ENCODE data around the gene ARL4C.

The ARL4C gene, protein sequence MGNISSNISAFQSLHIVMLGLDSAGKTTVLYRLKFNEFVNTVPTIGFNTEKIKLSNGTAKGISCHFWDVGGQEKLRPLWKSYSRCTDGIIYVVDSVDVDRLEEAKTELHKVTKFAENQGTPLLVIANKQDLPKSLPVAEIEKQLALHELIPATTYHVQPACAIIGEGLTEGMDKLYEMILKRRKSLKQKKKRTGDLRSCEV

DNA sequence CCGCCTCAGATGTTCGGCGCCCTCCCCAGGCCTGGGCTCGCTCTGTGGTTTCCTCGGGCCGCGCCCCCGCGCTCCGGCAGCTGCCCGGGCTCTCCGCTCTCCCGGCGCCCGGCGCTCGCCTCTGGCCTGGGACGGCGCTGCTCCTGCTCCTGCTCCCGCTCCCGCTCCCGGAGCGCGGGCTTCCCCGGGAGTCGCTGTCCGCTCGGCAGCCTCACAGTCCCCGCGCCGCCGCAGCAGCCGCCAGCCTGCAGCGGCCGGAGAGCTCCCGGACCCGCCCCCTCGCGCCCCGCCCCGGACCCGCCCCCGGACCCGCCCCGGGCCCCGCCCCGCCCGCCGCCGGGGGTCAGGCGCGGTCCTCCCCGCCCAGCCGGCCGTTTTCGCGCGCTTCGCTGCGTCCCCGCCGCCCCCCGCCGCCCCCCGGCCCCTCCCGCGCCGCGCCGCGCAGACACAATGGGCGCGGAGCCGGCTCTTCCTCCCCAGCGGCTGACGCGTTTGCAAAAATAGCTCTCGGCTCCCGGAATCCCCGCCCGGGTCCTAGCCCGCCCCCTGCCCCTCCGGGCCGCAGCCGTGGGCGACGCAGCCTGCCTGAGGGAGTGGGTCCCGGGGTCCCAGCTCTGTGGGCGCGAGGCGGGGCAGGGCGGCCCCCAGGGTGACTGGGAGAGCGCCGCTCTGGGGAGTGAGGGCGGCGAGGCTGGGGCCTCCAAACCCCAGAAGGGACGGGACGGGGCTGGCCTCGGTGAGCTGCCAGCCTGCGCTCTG lies at the start of gene ARL4C:
Gene ARL4C, minus strand, starts transcription at position 247 of the 759 bp plus-strand sequence. CDS start 495 bp downstream, outside the sequence.
- in situ Hi-C loops (cut with HindIII; ENCODE audit: low sequenced_read_pairs): no loop called here
- H3K4me3 ChIP-seq (ENCODE audit: low read depth, low read length): peak within 1 kb of the TSS; percentile 96
- no peak for DNase-seq (ENCODE audit: low read depth)
- TF ChIP-seq, protein P1, sequence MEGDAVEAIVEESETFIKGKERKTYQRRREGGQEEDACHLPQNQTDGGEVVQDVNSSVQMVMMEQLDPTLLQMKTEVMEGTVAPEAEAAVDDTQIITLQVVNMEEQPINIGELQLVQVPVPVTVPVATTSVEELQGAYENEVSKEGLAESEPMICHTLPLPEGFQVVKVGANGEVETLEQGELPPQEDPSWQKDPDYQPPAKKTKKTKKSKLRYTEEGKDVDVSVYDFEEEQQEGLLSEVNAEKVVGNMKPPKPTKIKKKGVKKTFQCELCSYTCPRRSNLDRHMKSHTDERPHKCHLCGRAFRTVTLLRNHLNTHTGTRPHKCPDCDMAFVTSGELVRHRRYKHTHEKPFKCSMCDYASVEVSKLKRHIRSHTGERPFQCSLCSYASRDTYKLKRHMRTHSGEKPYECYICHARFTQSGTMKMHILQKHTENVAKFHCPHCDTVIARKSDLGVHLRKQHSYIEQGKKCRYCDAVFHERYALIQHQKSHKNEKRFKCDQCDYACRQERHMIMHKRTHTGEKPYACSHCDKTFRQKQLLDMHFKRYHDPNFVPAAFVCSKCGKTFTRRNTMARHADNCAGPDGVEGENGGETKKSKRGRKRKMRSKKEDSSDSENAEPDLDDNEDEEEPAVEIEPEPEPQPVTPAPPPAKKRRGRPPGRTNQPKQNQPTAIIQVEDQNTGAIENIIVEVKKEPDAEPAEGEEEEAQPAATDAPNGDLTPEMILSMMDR (IDR thresholded peaks at IDR 0.05; ENCODE audit: low read depth, low read length, missing control alignments): no peak

DNA sequence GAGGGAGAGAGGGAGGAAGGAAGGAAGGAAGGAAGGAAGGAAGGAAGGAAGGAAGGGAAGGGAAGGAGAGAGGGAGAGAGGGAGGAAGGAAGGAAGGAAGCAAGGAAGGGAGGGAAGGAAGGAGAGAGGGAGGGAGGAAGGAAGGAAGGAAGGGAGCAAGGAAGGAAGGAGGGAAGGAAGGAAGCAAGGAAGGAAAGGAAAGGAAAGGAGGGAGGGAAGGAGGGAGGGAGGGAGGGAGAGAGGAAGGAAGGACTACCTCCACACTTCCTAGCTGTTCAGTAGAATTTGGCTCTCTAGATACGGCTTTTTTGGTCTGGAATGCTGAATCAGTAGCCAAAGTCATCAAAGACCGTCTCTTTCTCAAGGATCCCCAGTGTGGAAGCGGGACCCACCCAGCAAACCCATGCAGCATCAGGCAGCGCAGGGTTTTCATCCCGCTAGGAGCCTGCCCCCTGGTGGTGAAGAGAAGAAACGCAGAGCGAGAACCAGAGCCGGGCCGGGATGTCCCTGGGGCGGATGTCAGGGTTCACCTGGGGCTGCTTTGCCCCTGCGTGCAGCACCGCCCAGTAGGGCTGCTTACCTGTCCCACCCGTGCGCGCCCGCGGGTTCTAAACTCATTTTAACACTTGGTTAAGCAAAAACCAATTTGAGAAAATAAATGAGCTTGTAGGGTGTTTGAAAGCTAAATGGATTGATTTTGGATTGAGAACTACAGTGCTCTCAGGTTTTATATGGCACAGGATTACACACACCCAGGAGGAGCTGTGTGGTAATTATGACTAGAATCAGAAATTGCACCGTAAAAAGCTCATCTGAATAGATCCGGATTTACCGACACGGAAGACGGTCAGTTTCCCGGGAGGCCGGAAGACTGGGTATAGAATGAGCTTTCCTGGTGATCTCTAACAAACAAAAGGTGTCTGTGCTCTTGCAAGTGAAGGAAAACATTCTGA lies 48.1 kb upstream of the ARL4C start:
- DNase-seq (ENCODE audit: low read depth): peak; percentile 53
- H3K4me3 ChIP-seq (ENCODE audit: low read depth, low read length): no peak overlapping the region
- TF ChIP-seq, protein P1 (IDR thresholded peaks at IDR 0.05; ENCODE audit: low read depth, low read length, missing control alignments): peak; percentile 90
- in situ Hi-C loops (cut with HindIII; ENCODE audit: low sequenced_read_pairs): no loop called here

DNA sequence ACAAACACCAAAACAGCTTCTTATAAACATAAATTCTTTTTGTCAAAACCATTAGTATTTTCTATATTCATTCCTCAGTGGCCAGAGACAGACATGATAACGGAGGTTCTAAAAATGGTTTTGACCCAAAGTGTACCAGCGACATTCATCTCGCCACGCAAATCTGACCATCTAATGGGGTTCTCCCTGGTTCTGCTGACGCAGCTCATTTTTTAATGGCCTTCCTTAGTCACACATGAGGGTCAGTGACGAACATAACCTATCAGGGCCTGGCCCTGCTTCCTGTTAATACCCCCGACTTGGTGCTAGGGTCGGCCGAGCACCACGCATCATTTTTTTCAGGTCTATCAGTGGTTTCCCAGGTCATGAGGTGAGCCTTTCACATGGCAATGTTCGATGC lies 45.9 kb upstream of the ARL4C start:
- no peak for DNase-seq (ENCODE audit: low read depth)
- no peak overlapping the region for H3K4me3 ChIP-seq (ENCODE audit: low read depth, low read length)
- in situ Hi-C loops (cut with HindIII; ENCODE audit: low sequenced_read_pairs): no loop called here
- TF ChIP-seq, protein P1 (IDR thresholded peaks at IDR 0.05; ENCODE audit: low read depth, low read length, missing control alignments): no peak

DNA sequence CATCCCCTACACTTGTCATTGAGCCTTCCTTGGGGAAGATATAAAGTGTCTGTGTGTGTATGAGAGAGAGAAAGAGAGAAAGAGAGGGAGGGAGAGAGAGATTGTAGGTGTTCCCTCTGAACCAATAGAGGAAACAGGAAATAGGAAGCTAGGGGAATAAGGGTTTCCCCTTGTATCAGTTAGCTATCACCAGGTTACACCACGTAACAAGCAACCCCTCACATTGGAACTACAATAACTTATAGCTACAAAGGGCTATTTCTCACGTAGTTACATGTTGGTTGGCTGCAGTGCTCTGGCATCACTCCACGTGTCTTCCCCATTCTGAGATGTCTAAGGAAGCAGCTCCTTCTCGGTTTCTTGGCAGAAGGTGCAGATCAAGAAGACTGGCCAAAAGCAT lies 41.0 kb upstream of the ARL4C start:
- TF ChIP-seq, protein P1 (IDR thresholded peaks at IDR 0.05; ENCODE audit: low read depth, low read length, missing control alignments): no peak
- in situ Hi-C loops (cut with HindIII; ENCODE audit: low sequenced_read_pairs): no loop called here
- no peak overlapping the region for H3K4me3 ChIP-seq (ENCODE audit: low read depth, low read length)
- DNase-seq (ENCODE audit: low read depth): no peak

DNA sequence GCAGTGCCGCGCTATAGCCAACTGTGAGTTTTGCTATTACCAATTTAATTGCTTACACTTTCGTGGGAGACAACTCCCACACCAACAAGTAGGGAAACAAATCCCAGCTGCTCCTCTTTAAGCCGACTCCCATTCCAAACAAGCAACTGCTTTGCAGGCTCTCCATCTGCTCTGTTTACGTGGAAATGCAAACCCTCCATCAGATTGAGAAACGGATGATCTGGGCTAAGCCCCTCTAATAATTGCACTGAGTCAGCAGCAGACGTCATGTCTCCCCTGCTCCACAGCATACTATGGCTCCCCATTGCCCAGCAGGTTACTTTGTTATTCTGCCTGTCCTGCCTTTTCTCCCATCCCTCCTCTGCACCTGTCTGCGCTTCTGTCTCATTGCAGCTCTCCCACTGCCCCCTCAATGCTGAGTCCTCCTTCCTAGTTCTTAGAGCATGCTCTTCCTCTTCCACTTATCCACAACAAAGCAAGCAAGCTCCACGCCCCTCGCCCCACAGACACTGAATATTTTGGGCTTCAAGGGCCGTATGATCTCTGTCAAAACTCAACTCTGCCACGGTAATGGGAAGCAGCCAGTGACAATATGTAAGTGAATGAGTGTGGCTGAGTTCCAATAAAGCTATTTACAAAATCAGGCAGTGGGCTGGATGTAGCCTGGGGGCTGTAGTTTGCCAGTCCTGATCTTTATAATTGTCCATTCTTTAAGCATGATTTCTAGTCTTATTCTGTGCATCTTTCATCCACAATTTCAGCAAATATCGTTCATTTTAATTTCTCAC lies 39.5 kb upstream of the ARL4C start:
- TF ChIP-seq, protein P1 (IDR thresholded peaks at IDR 0.05; ENCODE audit: low read depth, low read length, missing control alignments): no peak
- no peak overlapping the region for H3K4me3 ChIP-seq (ENCODE audit: low read depth, low read length)
- no peak for DNase-seq (ENCODE audit: low read depth)
- in situ Hi-C loops (cut with HindIII; ENCODE audit: low sequenced_read_pairs): no loop called here

Measured in astrocyte of the cerebellum (primary cell).